Endothelial cell (in vitro differentiated cells): ENCODE results near the gene HCN2. TPM values are rescaled to one million over a fixed set of nuclear protein-coding genes. Genes with fewer than 3 reads are reported as not detected.

ENCODE experiments used
- DNase-seq: peaks from one replicate; pipeline ENCODE4 v3.0.0; 2021; ENCODE audit warnings: low spot score
- H3K27ac Mint-ChIP-seq: one replicate; pipeline ENCODE4 v1.8.0; 2021; ENCODE audit warnings: mixed read lengths, inconsistent platforms; ENCODE audit not compliant: unreplicated experiment
- H3K27me3 Mint-ChIP-seq: one replicate; pipeline ENCODE4 v1.8.0; 2021; ENCODE audit warnings: mild to moderate bottlenecking, moderate library complexity, mixed read lengths, inconsistent platforms; ENCODE audit not compliant: unreplicated experiment
- H3K36me3 Mint-ChIP-seq: one replicate; pipeline ENCODE4 v1.8.0; 2021; ENCODE audit warnings: mild to moderate bottlenecking, low read depth, mixed read lengths, inconsistent platforms; ENCODE audit not compliant: unreplicated experiment
- H3K4me1 Mint-ChIP-seq: one replicate; pipeline ENCODE4 v1.8.0; 2021; ENCODE audit warnings: mild to moderate bottlenecking, mixed read lengths, inconsistent platforms; ENCODE audit not compliant: unreplicated experiment
- H3K4me3 Mint-ChIP-seq: one replicate; pipeline ENCODE4 v1.8.0; 2021; ENCODE audit warnings: mild to moderate bottlenecking, mixed read lengths, inconsistent platforms; ENCODE audit not compliant: unreplicated experiment
- H3K9me3 Mint-ChIP-seq: one replicate; pipeline ENCODE4 v1.8.0; 2021; ENCODE audit warnings: mixed read lengths, inconsistent platforms; ENCODE audit not compliant: unreplicated experiment
- CTCF ChIP-seq: fragments of 200-600 bp; sonication (generic); IDR thresholded peaks from one replicate; pipeline ENCODE4 v1.5.0; 2021; ENCODE audit warnings: antibody characterized with exemption; ENCODE audit not compliant: unreplicated experiment
- total RNA-seq: library from RNA; stranded (reverse); fragmentation: NEBNext Ultra II Directional; extraction: Animal tissue kit (Norgen Biotek cat#: 25700); gene quantifications from one replicate; pipeline ENCODE4 v1.2.1, GENCODE V29; 2021; ENCODE audit not compliant: unreplicated experiment

HCN2 gene
- total RNA-seq, 1 donor from 2014 or later = 0.28 TPM

GRCh38 chr19:543910-544608 is 45.6 kb upstream of the HCN2 start, which contains the start of gene GZMM:
TSS of gene GZMM (plus strand) at chr19:544053. CDS start at chr19:544072, 19 bp downstream.
- no peaks in the 10 kb centered on the region for H3K4me1 Mint-ChIP-seq
- DNase-seq = no peak
- peak within 1 kb of the TSS; percentile 26 for H3K4me3 Mint-ChIP-seq
- no peaks in the 10 kb centered on the region for H3K36me3 Mint-ChIP-seq
- TF ChIP-seq CTCF = no peak
- H3K9me3 Mint-ChIP-seq = no peaks in the 10 kb centered on the region
- H3K27ac Mint-ChIP-seq = no peak within 1 kb of the TSS
- peaks cover 3% of the 10 kb centered on the region for H3K27me3 Mint-ChIP-seq

DNA sequence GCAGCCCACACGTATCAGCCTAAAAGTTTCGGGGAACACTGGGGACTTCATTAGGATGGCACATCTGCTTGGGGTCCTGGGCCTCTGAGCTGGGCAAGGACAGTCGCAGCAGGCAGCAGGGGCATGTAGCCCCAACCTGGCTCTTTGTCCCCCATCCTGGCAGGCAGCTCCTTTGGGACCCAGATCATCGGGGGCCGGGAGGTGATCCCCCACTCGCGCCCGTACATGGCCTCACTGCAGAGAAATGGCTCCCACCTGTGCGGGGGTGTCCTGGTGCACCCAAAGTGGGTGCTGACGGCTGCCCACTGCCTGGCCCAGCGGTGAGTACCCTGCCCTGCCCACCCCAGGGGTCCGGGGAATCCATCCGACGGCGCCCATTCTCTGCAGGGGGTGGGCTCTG is 42.6 kb upstream of the HCN2 start:
- Mint-ChIP-seq H3K36me3 (no peaks in the 10 kb centered on the region), H3K27me3 (no peaks in the 10 kb centered on the region), H3K27ac (no peak overlapping the region), H3K4me3 (no peak overlapping the region), H3K9me3 (no peaks in the 10 kb centered on the region), H3K4me1 (no peaks in the 10 kb centered on the region)
- DNase-seq = no peak
- TF ChIP-seq CTCF = no peak

DNA sequence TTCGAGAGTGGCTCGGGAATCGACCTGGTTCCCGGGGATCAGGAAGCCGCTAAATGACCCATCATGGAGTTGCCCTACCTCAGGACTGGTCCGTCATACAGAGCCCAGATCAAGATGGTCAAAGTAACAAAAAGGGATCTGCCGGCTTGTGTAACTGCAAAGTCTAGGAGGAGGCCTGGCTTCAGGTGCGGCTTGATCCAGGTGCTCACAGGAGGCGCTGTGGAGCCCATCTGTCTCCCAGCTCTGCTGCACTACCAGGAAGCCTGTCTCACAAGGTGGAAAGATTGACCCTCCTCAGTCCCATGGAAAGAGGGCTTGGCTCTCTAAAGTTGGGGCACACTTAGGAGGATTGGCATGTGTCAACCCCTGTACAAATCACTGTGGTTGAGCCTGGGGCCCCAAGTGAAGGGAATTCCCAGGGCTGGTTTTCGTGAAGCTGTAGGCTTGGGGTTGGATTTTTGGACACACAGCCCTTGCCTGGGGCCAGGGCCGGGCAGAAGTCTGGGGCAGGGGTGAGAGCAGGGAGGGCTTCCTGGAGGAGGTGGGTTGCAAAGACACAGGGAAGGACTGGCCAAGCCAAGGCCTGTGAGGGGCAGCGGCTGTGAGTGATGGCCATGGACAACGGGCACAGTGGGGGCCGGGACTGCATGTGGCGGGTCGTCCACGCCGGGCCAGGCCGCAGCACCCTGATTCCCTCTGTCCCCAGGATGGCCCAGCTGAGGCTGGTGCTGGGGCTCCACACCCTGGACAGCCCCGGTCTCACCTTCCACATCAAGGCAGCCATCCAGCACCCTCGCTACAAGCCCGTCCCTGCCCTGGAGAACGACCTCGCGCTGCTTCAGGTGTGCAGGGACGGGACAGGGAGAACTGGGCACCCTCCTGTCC is 41.6 kb upstream of the HCN2 start:
- no peak for TF ChIP-seq CTCF
- H3K4me1 Mint-ChIP-seq = no peaks in the 10 kb centered on the region
- no peaks in the 10 kb centered on the region for H3K9me3 Mint-ChIP-seq
- no peak for DNase-seq
- no peaks in the 10 kb centered on the region for H3K36me3 Mint-ChIP-seq
- H3K4me3 Mint-ChIP-seq = no peak overlapping the region
- no peaks in the 10 kb centered on the region for H3K27me3 Mint-ChIP-seq
- no peak overlapping the region for H3K27ac Mint-ChIP-seq

DNA sequence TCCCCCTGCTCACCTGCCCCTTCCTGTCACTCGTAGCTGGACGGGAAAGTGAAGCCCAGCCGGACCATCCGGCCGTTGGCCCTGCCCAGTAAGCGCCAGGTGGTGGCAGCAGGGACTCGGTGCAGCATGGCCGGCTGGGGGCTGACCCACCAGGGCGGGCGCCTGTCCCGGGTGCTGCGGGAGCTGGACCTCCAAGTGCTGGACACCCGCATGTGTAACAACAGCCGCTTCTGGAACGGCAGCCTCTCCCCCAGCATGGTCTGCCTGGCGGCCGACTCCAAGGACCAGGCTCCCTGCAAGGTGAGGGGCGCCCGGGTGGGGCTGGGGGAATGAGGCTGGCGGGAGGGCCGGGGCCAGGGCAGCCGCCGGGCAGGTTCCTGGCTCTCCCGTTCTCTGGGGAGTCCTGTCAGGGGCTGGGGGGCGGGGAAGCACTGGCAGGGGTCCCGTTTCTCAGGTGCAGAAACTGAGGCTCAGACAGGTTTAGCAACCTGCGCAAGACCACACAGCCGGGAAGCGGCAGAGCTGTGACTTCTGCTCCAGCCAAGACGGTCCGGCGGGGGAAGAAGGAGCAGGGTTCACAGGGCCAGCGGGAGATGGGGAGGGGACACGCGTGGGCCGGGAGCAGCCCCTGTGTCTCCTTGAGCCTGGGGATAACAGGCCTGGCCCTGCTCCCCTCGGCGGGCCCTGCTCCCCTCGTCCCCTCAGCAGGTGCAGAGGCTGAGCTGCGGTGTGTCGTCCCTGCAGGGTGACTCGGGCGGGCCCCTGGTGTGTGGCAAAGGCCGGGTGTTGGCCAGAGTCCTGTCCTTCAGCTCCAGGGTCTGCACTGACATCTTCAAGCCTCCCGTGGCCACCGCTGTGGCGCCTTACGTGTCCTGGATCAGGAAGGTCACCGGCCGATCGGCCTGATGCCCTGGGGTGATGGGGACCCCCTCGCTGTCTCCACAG is 40.5 kb upstream of the HCN2 start:
- Mint-ChIP-seq H3K4me1 (no peaks in the 10 kb centered on the region), H3K27me3 (no peaks in the 10 kb centered on the region)

More for the DNA sequence above, 40.5 kb upstream of the HCN2 start:
- Mint-ChIP-seq H3K36me3 (no peaks in the 10 kb centered on the region), H3K4me3 (no peak overlapping the region), H3K9me3 (no peaks in the 10 kb centered on the region), H3K27ac (no peak overlapping the region)
- DNase-seq = no peak
- TF ChIP-seq CTCF = no peak
